Hepatocyte (in vitro differentiated cells): ENCODE measurements around the gene NELFA. TPM values are rescaled to one million over a fixed set of nuclear protein-coding genes. Genes with fewer than 3 reads are reported as not detected.
"Not testable (repeated sequence)": the region's sequence is repeated elsewhere in the genome, so short reads cannot be mapped to it uniquely, and the experiment has no call there.

Experiments used
- DNase-seq: peaks from one replicate; pipeline ENCODE4 v3.0.0-alpha.2; 2016; ENCODE audit warnings: low spot score
- H2AFZ ChIP-seq: fragments of 200-600 bp; sonication (generic); 2 replicates; pipeline ENCODE4 v1.6.0; 2016; ENCODE audit warnings: antibody characterized with exemption, mild to moderate bottlenecking
- H3K27ac ChIP-seq: fragments of 200-600 bp; sonication (generic); 2 replicates; pipeline ENCODE4 v1.5.1; 2016; ENCODE audit warnings: mild to moderate bottlenecking
- H3K27me3 ChIP-seq: fragments of 200-600 bp; sonication (generic); 2 replicates; pipeline ENCODE4 v1.6.1; 2016
- H3K36me3 ChIP-seq: fragments of 200-600 bp; sonication (generic); replicated peaks from 2 replicates; pipeline ENCODE4 v1.5.1; 2016; ENCODE audit warnings: low read depth; ENCODE audit not compliant: insufficient read depth
- H3K4me1 ChIP-seq: fragments of 200-600 bp; sonication (generic); 2 replicates; pipeline ENCODE4 v1.5.1; 2016; ENCODE audit warnings: mild to moderate bottlenecking, moderate library complexity; ENCODE audit not compliant: insufficient read depth
- H3K4me2 ChIP-seq: fragments of 200-600 bp; sonication (generic); 2 replicates; pipeline ENCODE4 v1.6.0; 2016
- H3K4me3 ChIP-seq: fragments of 200-600 bp; sonication (generic); 2 replicates; pipeline ENCODE4 v1.5.1; 2016; ENCODE audit warnings: mild to moderate bottlenecking
- H3K79me2 ChIP-seq: fragments of 200-600 bp; sonication (generic); 2 replicates; pipeline ENCODE4 v1.6.0; 2017; ENCODE audit warnings: mild to moderate bottlenecking
- H3K9me2 ChIP-seq: fragments of 200-600 bp; sonication (generic); replicated peaks from 2 replicates; pipeline ENCODE4 v1.6.0; 2017; ENCODE audit warnings: mild to moderate bottlenecking; ENCODE audit not compliant: insufficient read depth
- H3K9me3 ChIP-seq: fragments of 200-600 bp; sonication (generic); 2 replicates; pipeline ENCODE4 v1.5.1; 2016; ENCODE audit warnings: low read depth, mild to moderate bottlenecking
- H4K20me1 ChIP-seq: fragments of 200-600 bp; sonication (generic); 2 replicates; pipeline ENCODE4 v1.6.0; 2016; ENCODE audit warnings: mild to moderate bottlenecking; ENCODE audit not compliant: insufficient read depth, poor library complexity, severe bottlenecking
- CTCF ChIP-seq: fragments of 200-600 bp; sonication (generic); IDR thresholded peaks from 2 replicates; pipeline ENCODE4 v1.5.1; 2016; ENCODE audit warnings: antibody characterized with exemption, mild to moderate bottlenecking; ENCODE audit not compliant: poor library complexity
- EZH2 ChIP-seq: fragments of 200-600 bp; sonication (generic); IDR thresholded peaks from 2 replicates; pipeline ENCODE4 v1.6.1; 2016; ENCODE audit warnings: antibody characterized with exemption, mild to moderate bottlenecking, borderline replicate concordance
- EZH2phosphoT487 ChIP-seq: fragments of 200-600 bp; sonication (generic); IDR thresholded peaks from one replicate; pipeline ENCODE4 v1.6.1; 2018; ENCODE audit warnings: antibody characterized with exemption, mild to moderate bottlenecking, low read depth, moderate library complexity; ENCODE audit not compliant: unreplicated experiment, severe bottlenecking
- WGBS: methylation state at CpG from one replicate; pipeline ENCODE4 v1.1.6; 2016; ENCODE audit warnings: low lambda C conversion rate; ENCODE audit errors: missing lambda C conversion rate; 5-methylcytosine and 5-hydroxymethylcytosine counted together
- polyA plus RNA-seq: library from polyadenylated mRNA; unstranded; fragments of >200 nt; fragmentation: Nextera tagmentation; extraction: Ambion mirVana; gene quantifications from 2 replicates; pipeline ENCODE4 v1.2.1, GENCODE V29; 2016
- total RNA-seq: library from RNA; depleted of rRNA; stranded (reverse); fragments of >200 nt; gene quantifications from 2 replicates; pipeline ENCODE4 v1.2.3, GENCODE V29; 2014

Gene NELFA
- total and polyA plus RNA-seq, 2 experiments from 2014 or later, result 21.4 to 46.2 TPM

- no peak for TF ChIP-seq EZH2
- no peak for TF ChIP-seq EZH2phosphoT487
- TF ChIP-seq CTCF, result no peak
- H3K79me2 ChIP-seq, result peaks cover 97% of the 10 kb centered on the region
Observed at GRCh38 chr4:1994938-1995337, 13.8 kb downstream of the NELFA start.

GRCh38 chr4:1993718-1994516 is 14.9 kb downstream of the NELFA start:
- not testable (repeated sequence) for H3K36me3 ChIP-seq, H3K9me2 ChIP-seq, H3K4me2 ChIP-seq, H3K9me3 ChIP-seq, DNase-seq, H3K27ac ChIP-seq, H3K27me3 ChIP-seq, H3K4me3 ChIP-seq, H3K4me1 ChIP-seq, H2AFZ ChIP-seq
- peaks cover 28% of the 10 kb centered on the region for H4K20me1 ChIP-seq
- peaks cover 88% of the 10 kb centered on the region for H3K79me2 ChIP-seq
- WGBS, result over 99% methylated on average over 20 of the region's 20 CpGs

More at GRCh38 chr4:1994938-1995337, 13.8 kb downstream of the NELFA start:
- H3K9me2 ChIP-seq, result no peaks in the 10 kb centered on the region
- no peak overlapping the region for H3K4me3 ChIP-seq
- peaks cover 10% of the 10 kb centered on the region for H3K4me1 ChIP-seq
- WGBS, result 100% methylated on average over 1 of the region's 1 CpG
- H3K27ac ChIP-seq, result no peak overlapping the region
- H2AFZ ChIP-seq, result no peak overlapping the region
- H3K36me3 ChIP-seq, result no peaks in the 10 kb centered on the region
- H3K4me2 ChIP-seq, result no peak overlapping the region
- no peak for DNase-seq
- peaks cover 35% of the 10 kb centered on the region for H4K20me1 ChIP-seq
- H3K27me3 ChIP-seq, result no peaks in the 10 kb centered on the region
- peaks cover 6% of the 10 kb centered on the region for H3K9me3 ChIP-seq

GRCh38 chr4:1993169-1993516 is 15.6 kb downstream of the NELFA start:
- no peak overlapping the region for H3K27ac ChIP-seq
- H3K4me3 ChIP-seq, result no peak overlapping the region
- H2AFZ ChIP-seq, result no peak overlapping the region
- H3K9me2 ChIP-seq, result no peaks in the 10 kb centered on the region
- H4K20me1 ChIP-seq, result peaks cover 27% of the 10 kb centered on the region
- peaks cover 6% of the 10 kb centered on the region for H3K9me3 ChIP-seq
- 97% methylated on average over 19 of the region's 19 CpGs for WGBS
- DNase-seq, result no peak
- no peaks in the 10 kb centered on the region for H3K36me3 ChIP-seq
- no peak overlapping the region for H3K4me2 ChIP-seq
- H3K27me3 ChIP-seq, result no peaks in the 10 kb centered on the region
- peaks cover 5% of the 10 kb centered on the region for H3K4me1 ChIP-seq
- TF ChIP-seq CTCF (no peak), EZH2 (no peak), EZH2phosphoT487 (no peak)
- peaks cover 83% of the 10 kb centered on the region for H3K79me2 ChIP-seq

GRCh38 chr4:1992468-1993168 is 16.2 kb downstream of the NELFA start:
- TF ChIP-seq CTCF, result no peak
- TF ChIP-seq EZH2phosphoT487, result no peak
- no peak for TF ChIP-seq EZH2
- Histone ChIP-seq H3K27me3 (no peaks in the 10 kb centered on the region), H2AFZ (no peak overlapping the region), H3K4me1 (no peaks in the 10 kb centered on the region), H3K9me3 (peaks cover 6% of the 10 kb centered on the region), H3K79me2 (peaks cover 79% of the 10 kb centered on the region), H3K4me2 (no peak overlapping the region), H3K36me3 (no peaks in the 10 kb centered on the region), H3K27ac (no peak overlapping the region), H3K9me2 (no peaks in the 10 kb centered on the region), H3K4me3 (no peak overlapping the region), H4K20me1 (peaks cover 27% of the 10 kb centered on the region)
- 93% methylated on average over 39 of the region's 45 CpGs for WGBS
- DNase-seq, result no peak
